Stimulated activated CD4-positive, alpha-beta T cell treated with anti-CD3 and anti-CD28 coated beads, Interleukin-12 subunit alpha, Interleukin-12 subunit beta, amount 100 ng/mL, for 4 hours (primary cell): ENCODE results near the gene CAV1.

ENCODE experiments used
- DNase-seq: peaks from one replicate; pipeline ENCODE4 v3.0.0-alpha.2; 2020

Gene CAV1

GRCh38 chr7:116505278-116505677 is 19.6 kb upstream of the CAV1 start:
- DNase-seq = no peak

- DNase-seq = no peak
These were observed 19.0 kb upstream of the CAV1 start for GRCh38 chr7:116505823-116506222.

GRCh38 chr7:116509982-116510579 is 14.8 kb upstream of the CAV1 start:
- DNase-seq = no peak

GRCh38 chr7:116510795-116511194 is 14.0 kb upstream of the CAV1 start:
- no peak for DNase-seq

GRCh38 chr7:116511552-116512519 is 13.0 kb upstream of the CAV1 start:
- DNase-seq = no peak

GRCh38 chr7:116512520-116513188 is 12.2 kb upstream of the CAV1 start:
- no peak for DNase-seq

GRCh38 chr7:116515584-116515983 is 9.3 kb upstream of the CAV1 start:
- DNase-seq = no peak

- DNase-seq = no peak
These were observed 8.5 kb upstream of the CAV1 start for GRCh38 chr7:116516324-116516723.

GRCh38 chr7:116517626-116518025 is 7.2 kb upstream of the CAV1 start:
- no peak for DNase-seq

GRCh38 chr7:116518961-116519360 is 5.9 kb upstream of the CAV1 start:
- no peak for DNase-seq

- no peak for DNase-seq
These were observed 3.7 kb upstream of the CAV1 start for GRCh38 chr7:116521046-116521664.

GRCh38 chr7:116522247-116522646 is 2.6 kb upstream of the CAV1 start:
- DNase-seq = no peak

- DNase-seq = no peak
These were observed 621 bp upstream of the CAV1 start for GRCh38 chr7:116524221-116524608.

GRCh38 chr7:116525298-116525912 is 569 bp downstream of the CAV1 start:
- peak; percentile 15 for DNase-seq

GRCh38 chr7:116525913-116526861 is 1.4 kb downstream of the CAV1 start:
- DNase-seq = peak; percentile 44

- DNase-seq = no peak
These were observed 2.1 kb downstream of the CAV1 start for GRCh38 chr7:116526897-116527296.

- no peak for DNase-seq
These were observed 2.7 kb downstream of the CAV1 start for GRCh38 chr7:116527521-116527920.

GRCh38 chr7:116528008-116528789 is 3.4 kb downstream of the CAV1 start:
- DNase-seq = no peak

GRCh38 chr7:116529250-116529649 is 4.4 kb downstream of the CAV1 start:
- DNase-seq = no peak

GRCh38 chr7:116530107-116530820 is 5.4 kb downstream of the CAV1 start:
- DNase-seq = no peak
